ELR (cell line): ENCODE measurements around the gene KRTAP10-1.

Experiments used
- DNase-seq: peaks from one replicate; pipeline ENCODE4 v3.0.0-alpha.2; 2015; ENCODE audit warnings: low read depth

KRTAP10-1 gene

GRCh38 chr21:44548381-44548780 lies 8.4 kb upstream of the KRTAP10-1 start:
- DNase-seq: no peak

DNA sequence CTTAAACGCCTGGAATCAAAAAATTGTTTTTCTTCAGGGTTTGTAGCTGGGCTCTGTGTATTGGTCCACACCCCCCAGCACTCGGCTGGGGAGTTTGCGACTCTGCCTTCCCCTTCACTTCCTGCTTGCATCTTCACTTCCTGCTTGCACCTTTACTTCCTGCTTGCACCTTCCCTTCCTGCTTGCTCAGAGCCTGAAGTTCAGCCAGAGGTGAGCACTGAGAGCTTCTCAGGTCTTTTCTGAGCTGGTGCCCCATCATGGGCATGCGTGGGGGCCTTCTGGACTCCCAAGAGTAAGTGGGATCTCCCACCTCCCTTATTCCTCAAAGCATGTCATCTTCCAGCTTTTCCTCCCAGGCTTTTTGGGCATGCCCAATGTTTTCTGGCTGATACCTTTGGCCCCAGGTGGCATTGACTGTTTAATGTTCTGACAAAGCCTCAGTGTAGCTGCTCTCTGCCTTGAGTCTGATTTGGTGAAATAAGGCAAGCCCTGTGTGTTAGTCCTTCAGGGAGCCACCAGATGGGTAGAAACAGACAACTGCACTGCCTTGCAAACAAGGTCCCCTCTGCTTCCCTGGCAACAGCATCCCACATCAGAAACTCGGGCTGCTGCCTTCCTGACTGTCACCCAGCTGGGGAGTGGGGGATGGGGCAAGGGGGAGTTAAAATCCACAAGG lies 7.8 kb upstream of the KRTAP10-1 start:
- no peak for DNase-seq

- DNase-seq: no peak
These were observed 4.6 kb upstream of the KRTAP10-1 start for GRCh38 chr21:44544566-44544965.

DNA sequence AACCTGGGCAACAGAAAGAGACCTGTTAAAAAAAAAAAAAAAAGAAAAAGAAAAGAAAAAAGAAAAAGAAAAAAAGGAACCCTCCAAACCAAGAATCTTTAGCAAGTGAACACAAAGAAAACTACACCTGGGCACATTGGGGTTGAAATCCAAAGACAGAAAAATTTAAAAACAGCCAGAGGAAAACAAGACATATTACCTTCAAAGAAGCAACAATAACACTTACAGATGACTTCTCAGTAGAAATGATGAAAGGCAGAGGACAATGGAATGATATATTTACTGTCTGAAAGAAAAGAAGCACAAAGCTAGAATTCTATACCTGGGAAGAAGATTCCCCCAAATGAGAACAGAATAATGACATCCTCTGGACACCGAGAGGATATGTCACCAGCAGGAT lies 2.7 kb upstream of the KRTAP10-1 start:
- DNase-seq: no peak

DNA sequence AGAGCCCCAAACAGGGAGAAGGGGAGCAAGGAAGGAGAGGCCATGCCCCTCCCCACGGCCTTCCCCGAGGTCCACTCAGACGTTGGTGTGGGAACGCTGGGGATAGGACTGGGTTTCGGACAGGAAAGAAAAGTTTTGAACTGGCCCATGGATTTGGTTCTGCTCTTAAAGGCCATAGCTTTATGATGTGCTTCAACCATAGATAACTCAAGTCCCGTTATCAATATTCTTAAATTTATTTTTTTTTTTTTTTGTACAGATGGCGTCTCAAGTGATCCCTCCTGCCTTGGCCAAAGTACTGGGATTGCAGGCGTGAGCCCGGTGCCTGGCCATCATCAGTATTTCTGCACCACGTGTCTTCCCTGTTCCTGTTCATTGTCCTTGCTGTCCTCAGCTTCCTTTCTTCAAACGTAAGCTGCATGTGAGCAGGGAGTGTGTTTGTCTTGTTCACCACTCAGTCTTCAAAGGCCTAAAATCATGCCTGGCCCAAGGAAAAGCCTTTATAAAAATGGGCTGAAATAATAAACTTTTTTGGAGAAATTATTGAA lies 820 bp upstream of the KRTAP10-1 start:
- no peak for DNase-seq

DNA sequence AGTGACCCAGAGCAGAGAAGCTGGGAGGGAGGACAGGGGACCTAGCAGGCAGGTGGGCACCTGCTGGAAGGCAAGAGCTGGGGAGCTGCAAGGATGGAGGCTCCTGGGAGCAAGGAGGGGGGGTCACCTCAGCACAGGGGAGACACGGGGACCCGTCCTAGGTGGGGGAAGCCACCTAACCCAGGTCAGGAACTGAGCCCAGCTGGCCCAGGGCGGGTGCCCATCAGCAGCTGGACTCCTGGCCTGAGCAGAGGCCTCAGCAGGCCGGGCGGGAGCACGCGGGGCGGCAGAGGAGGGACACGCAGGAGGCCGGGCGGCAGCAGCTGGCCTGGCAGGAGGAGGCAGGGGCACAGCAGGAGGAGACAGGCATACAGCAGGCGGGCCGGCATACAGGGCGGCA lies 949 bp downstream of the KRTAP10-1 start:
- DNase-seq: no peak

- no peak for DNase-seq
These were observed 1.8 kb downstream of the KRTAP10-1 start for GRCh38 chr21:44537930-44538911.

DNA sequence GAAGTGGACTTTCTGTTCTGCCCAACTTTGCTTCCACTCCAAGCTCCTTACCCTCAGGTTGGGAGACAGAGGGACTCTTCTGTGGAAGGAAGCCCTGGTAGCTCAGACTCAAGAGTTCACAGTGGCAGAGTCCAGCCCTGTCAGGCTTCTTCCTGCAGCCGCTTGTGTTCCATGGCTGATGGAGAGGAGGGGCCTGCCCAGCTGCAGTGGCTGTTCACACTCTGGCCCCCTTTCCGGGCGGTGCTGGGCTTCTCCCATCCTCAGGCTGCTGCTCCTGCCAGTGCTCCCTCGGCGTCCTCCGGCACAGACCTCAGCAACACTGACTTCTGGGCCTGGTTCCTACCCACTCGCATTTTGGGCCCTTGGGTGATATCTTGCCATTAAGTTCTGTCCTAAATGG lies 4.0 kb downstream of the KRTAP10-1 start:
- no peak for DNase-seq

DNA sequence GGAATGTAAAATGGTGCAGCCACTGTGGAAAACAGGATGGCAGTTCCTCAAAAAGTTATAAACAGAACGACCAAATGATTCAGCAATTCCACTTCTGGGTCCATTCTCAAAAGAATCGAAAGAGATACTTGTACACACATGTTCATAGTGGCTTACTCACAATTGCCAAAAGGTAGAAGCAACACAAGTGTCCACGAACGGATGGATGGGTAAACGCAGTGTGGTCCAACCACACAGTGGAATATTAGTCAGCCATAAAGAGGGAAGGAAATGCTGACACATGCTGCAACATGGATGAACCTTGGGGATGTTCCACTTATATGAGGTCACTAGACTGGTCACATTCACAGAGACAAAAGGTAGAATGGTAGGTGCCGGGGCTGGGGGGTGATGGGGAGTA lies 5.3 kb downstream of the KRTAP10-1 start:
- no peak for DNase-seq

GRCh38 chr21:44533891-44534627 lies 5.9 kb downstream of the KRTAP10-1 start:
- DNase-seq: no peak

- DNase-seq: no peak
These were observed 6.7 kb downstream of the KRTAP10-1 start for GRCh38 chr21:44533121-44533890.

DNA sequence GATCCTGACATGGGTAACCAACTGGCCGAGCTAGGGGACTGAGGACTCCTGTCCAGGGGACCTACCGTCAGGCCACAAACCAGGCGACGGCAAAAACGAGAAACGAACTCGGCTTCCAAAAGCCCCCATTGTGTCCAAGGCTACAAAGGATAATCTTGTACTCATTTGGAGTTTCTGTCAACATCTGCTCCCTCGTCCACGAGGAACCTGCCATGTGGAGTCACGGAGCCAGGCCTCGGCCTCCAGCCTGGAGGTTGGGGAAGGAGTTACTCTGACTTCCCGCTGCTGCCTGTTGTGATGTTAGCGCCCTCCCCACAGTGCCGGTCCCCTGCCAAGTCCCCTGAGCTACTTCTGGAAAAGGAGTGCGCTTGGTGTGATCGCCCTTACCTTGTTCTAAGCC lies 7.3 kb downstream of the KRTAP10-1 start:
- DNase-seq: no peak

DNA sequence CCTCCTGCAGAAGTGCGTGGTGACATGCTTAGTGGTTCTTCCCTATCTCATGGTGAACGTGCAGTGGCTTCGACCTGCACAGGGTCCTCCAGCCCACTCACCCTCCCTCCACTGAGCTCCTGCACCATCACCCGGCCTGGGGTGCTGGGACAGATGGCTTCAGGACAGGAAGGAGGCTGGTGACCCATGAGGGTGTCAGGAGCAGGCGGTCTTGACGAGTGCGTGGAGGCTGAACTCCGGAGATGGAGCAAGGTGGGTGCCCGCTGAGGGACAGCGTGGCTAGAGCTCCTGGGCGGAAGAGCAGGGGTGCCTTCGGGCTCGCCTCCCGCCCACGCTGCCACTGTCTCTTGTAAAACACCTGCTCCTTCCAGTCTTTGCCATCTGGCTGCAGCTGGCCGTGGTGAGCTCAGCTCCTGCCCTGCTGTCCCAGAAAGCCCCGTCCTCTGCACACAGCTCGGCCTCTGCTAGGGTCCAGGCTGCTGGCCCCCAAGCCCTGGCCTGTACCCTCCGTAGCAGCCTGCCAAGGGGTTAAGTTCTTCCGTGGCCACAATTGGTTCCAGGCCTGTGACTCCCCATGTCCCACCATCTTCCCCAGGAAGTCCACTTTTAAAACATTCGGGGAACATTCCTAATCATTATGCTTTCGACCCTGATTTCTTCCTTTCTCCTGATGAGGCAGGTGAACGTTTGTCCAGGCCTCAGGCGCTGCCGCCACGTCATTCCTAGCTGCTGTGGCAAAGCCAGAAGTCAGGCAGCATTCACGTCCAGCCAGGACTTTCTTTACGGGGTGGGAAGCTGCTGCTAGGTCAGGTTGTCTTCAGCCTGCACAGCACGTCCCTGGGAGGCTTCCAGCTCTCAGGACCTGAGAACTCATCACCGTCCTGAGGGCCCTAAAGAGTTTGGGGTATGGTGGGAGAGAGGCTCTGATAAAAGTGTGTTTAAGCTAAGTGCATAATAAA lies 8.1 kb downstream of the KRTAP10-1 start:
- no peak for DNase-seq

- DNase-seq: no peak
These were observed 8.9 kb downstream of the KRTAP10-1 start for GRCh38 chr21:44530903-44531605.

GRCh38 chr21:44530221-44530902 lies 9.6 kb downstream of the KRTAP10-1 start:
- DNase-seq: no peak

- DNase-seq: no peak
These were observed 10.4 kb downstream of the KRTAP10-1 start for GRCh38 chr21:44529503-44530125.

- DNase-seq: no peak
These were observed 11.0 kb downstream of the KRTAP10-1 start for GRCh38 chr21:44529011-44529421.

DNA sequence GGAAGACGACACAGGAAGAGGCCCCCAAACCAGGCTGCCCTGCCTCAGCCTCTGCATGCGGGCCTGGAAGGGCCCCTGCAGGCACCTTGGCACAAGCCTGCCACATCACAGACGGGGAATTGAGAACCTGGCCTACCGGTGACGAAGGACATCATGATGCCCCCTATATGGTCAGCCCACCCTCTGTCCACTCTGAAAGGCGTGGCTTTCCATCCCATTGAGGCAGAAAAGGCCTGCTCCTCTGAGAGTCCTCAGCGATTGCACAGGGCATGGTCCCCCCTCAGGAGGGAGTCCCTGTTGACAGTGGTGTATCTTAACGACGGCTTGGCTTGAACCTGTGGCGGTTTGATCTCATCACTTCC lies 11.4 kb downstream of the KRTAP10-1 start:
- DNase-seq: no peak
